ENCODE measurements around the gene DPP9. TPM values are rescaled to one million over a fixed set of nuclear protein-coding genes. Genes with fewer than 3 reads are reported as not detected.
"Not testable (repeated sequence)": the region's sequence is repeated elsewhere in the genome, so short reads cannot be mapped to it uniquely, and the experiment has no call there.

The DPP9 gene
- total RNA-seq, 2 donors from 2014 or later: 56.3 to 100 TPM

DNA sequence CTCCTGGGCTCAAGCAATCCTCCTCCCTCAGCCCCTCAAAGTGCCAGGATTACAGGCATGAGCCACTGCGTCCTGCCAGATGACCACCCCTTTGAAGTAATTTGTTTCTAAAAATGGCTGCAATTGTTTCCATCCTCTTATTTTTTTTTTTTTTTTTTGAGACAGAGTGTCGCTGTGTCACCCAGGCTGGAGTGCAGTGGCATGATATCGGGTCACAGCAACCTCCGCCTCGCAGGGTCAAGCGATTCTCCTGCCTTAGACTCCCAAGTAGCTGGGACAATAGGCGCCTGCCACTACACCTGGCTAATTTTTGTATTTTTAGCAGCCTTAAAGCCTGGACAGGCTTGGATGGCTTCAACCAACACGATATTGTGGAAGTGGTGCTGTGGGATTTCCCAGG lies 22.3 kb upstream of the DPP9 start:
- Histone ChIP-seq H3K9me3 (no peaks in the 10 kb centered on the region), H3K36me3 (no peaks in the 10 kb centered on the region), H3K4me3 (no peak overlapping the region), H3K4me1 (no peaks in the 10 kb centered on the region), H3K27ac (no peak overlapping the region), H3K27me3 (no peaks in the 10 kb centered on the region), H3K9ac (ENCODE audit: low read depth in 2 of 2, low read length in 2 of 2) (no peak overlapping the region)
- no peak for DNase-seq
- intact Hi-C loops (cut with DNase I): no loop called here
- TF ChIP-seq, protein P1, sequence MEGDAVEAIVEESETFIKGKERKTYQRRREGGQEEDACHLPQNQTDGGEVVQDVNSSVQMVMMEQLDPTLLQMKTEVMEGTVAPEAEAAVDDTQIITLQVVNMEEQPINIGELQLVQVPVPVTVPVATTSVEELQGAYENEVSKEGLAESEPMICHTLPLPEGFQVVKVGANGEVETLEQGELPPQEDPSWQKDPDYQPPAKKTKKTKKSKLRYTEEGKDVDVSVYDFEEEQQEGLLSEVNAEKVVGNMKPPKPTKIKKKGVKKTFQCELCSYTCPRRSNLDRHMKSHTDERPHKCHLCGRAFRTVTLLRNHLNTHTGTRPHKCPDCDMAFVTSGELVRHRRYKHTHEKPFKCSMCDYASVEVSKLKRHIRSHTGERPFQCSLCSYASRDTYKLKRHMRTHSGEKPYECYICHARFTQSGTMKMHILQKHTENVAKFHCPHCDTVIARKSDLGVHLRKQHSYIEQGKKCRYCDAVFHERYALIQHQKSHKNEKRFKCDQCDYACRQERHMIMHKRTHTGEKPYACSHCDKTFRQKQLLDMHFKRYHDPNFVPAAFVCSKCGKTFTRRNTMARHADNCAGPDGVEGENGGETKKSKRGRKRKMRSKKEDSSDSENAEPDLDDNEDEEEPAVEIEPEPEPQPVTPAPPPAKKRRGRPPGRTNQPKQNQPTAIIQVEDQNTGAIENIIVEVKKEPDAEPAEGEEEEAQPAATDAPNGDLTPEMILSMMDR (IDR thresholded peaks at IDR 0.05): no peak

DNA sequence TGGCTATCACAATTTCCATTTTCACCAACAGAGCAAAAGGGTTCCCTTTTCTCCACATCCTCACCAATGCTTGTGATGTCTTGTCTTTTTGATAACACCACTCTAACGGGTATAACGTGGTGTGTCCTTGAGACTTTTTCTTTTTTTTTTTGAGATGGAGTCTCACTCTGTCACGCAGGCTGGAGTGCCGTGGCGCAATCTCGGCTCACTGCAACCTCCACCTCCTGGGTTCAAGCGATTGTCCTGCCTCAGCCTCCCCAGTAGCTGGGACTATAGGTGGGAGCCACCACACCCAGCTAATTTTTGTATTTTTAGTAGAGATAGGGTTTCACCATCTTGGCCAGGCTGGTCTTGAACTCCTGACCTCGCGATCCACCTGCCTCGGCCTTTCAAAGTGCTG lies 21.5 kb upstream of the DPP9 start:
- H3K4me3 ChIP-seq; DNase-seq; H3K9ac ChIP-seq (ENCODE audit: low read depth in 2 of 2, low read length in 2 of 2); H3K9me3 ChIP-seq; H3K4me1 ChIP-seq; H3K36me3 ChIP-seq; H3K27me3 ChIP-seq; H3K27ac ChIP-seq; intact Hi-C loops (cut with DNase I): not testable (repeated sequence)

- Histone ChIP-seq H3K4me3 (no peak overlapping the region), H3K4me1 (no peaks in the 10 kb centered on the region), H3K9me3 (no peaks in the 10 kb centered on the region), H3K9ac (ENCODE audit: low read depth in 2 of 2, low read length in 2 of 2) (no peak overlapping the region), H3K27ac (no peak overlapping the region), H3K27me3 (no peaks in the 10 kb centered on the region), H3K36me3 (no peaks in the 10 kb centered on the region)
- intact Hi-C loops (cut with DNase I): no loop called here
- DNase-seq: no peak
- TF ChIP-seq, protein P1 (IDR thresholded peaks at IDR 0.05): no peak
Measured at GRCh38 chr19:4744451-4745174, 21.0 kb upstream of the DPP9 start.

- DNase-seq: no peak
- H3K9me3 ChIP-seq: no peaks in the 10 kb centered on the region
- H3K4me3 ChIP-seq: no peak overlapping the region
- intact Hi-C loops (cut with DNase I): no loop called here
- H3K9ac ChIP-seq (ENCODE audit: low read depth in 2 of 2, low read length in 2 of 2): no peak overlapping the region
- H3K27ac ChIP-seq: no peak overlapping the region
- no peaks in the 10 kb centered on the region for H3K36me3 ChIP-seq
- no peaks in the 10 kb centered on the region for H3K4me1 ChIP-seq
- TF ChIP-seq, protein P1 (IDR thresholded peaks at IDR 0.05): no peak
- H3K27me3 ChIP-seq: no peaks in the 10 kb centered on the region
Measured at GRCh38 chr19:4742723-4743646, 19.3 kb upstream of the DPP9 start.

DNA sequence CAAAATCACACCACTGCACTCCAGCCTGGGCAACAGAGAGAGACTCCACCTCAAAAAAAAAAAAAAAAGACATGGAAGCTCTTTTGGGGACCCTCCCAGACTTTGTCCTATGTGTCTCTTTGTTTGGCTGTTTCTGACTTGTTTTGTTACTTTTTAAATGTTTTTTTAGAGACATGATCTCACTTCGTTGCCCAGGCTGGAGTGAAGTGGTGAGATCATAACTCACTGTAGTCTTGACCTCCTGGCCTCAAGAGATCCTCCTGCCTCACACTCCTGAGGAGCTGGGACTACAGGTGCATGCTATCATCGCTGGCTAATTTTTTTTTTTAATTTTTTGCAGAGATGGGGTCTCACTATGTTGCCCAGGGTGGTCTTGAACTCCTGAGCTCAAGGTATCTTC lies 16.4 kb upstream of the DPP9 start:
- no peaks in the 10 kb centered on the region for H3K27me3 ChIP-seq
- no peak overlapping the region for H3K4me3 ChIP-seq
- TF ChIP-seq, protein P1 (IDR thresholded peaks at IDR 0.05): no peak
- H3K27ac ChIP-seq: no peak overlapping the region
- no peaks in the 10 kb centered on the region for H3K36me3 ChIP-seq
- no peaks in the 10 kb centered on the region for H3K9me3 ChIP-seq
- DNase-seq: no peak
- intact Hi-C loops (cut with DNase I): no loop called here
- H3K9ac ChIP-seq (ENCODE audit: low read depth in 2 of 2, low read length in 2 of 2): no peak overlapping the region
- H3K4me1 ChIP-seq: no peaks in the 10 kb centered on the region

- Histone ChIP-seq H3K36me3 (no peaks in the 10 kb centered on the region), H3K27me3 (no peaks in the 10 kb centered on the region), H3K4me3 (no peak overlapping the region), H3K9ac (ENCODE audit: low read depth in 2 of 2, low read length in 2 of 2) (no peak overlapping the region), H3K9me3 (no peaks in the 10 kb centered on the region), H3K4me1 (no peaks in the 10 kb centered on the region), H3K27ac (no peak overlapping the region)
- intact Hi-C loops (cut with DNase I): no loop called here
- no peak for DNase-seq
- TF ChIP-seq, protein P1 (IDR thresholded peaks at IDR 0.05): no peak
Measured at GRCh38 chr19:4738734-4739133, 15.1 kb upstream of the DPP9 start.
